Measurements from ENCODE around the gene RAB31. TPM values are rescaled to one million over a fixed set of nuclear protein-coding genes. Genes with fewer than 3 reads are reported as not detected.

RAB31 gene
- total RNA-seq, 1 donor from 2014 or later, result 18.9 TPM

- Mint-ChIP-seq H3K4me1 (peaks cover 4% of the 10 kb centered on the region), H3K36me3 (ENCODE audit: low read depth) (no peaks in the 10 kb centered on the region), H3K27ac (ENCODE audit: unreplicated experiment) (no peak overlapping the region), H3K27me3 (ENCODE audit: low read depth) (no peaks in the 10 kb centered on the region), H3K9me3 (no peaks in the 10 kb centered on the region), H3K4me3 (no peak overlapping the region)
- no peak for DNase-seq (ENCODE audit: low read depth, low spot score)
- TF ChIP-seq CTCF (conservative IDR thresholded peaks at IDR 0.05), result no peak
Observed at GRCh38 chr18:9681217-9681616, 26.9 kb upstream of the RAB31 start.

- no peak for DNase-seq (ENCODE audit: low read depth, low spot score)
- Mint-ChIP-seq H3K4me1 (peaks cover 4% of the 10 kb centered on the region), H3K27me3 (ENCODE audit: low read depth) (no peaks in the 10 kb centered on the region), H3K9me3 (no peaks in the 10 kb centered on the region), H3K4me3 (no peak overlapping the region), H3K36me3 (ENCODE audit: low read depth) (no peaks in the 10 kb centered on the region), H3K27ac (ENCODE audit: unreplicated experiment) (no peak overlapping the region)
- TF ChIP-seq CTCF (conservative IDR thresholded peaks at IDR 0.05), result no peak
Observed at GRCh38 chr18:9682572-9682971, 25.5 kb upstream of the RAB31 start.

- H3K36me3 Mint-ChIP-seq (ENCODE audit: low read depth), result no peaks in the 10 kb centered on the region
- H3K9me3 Mint-ChIP-seq, result no peaks in the 10 kb centered on the region
- H3K27ac Mint-ChIP-seq (ENCODE audit: unreplicated experiment), result no peak overlapping the region
- no peaks in the 10 kb centered on the region for H3K27me3 Mint-ChIP-seq (ENCODE audit: low read depth)
- TF ChIP-seq CTCF (conservative IDR thresholded peaks at IDR 0.05), result no peak
- H3K4me1 Mint-ChIP-seq, result peaks cover 4% of the 10 kb centered on the region
- no peak for DNase-seq (ENCODE audit: low read depth, low spot score)
- no peak overlapping the region for H3K4me3 Mint-ChIP-seq
Observed at GRCh38 chr18:9683418-9684396, 24.4 kb upstream of the RAB31 start.

- Mint-ChIP-seq H3K36me3 (ENCODE audit: low read depth) (no peaks in the 10 kb centered on the region), H3K9me3 (no peaks in the 10 kb centered on the region)
- TF ChIP-seq CTCF (conservative IDR thresholded peaks at IDR 0.05), result no peak
Observed at GRCh38 chr18:9684881-9685614, 23.1 kb upstream of the RAB31 start.

GRCh38 chr18:9685615-9685890 is 22.5 kb upstream of the RAB31 start:
- peaks cover 4% of the 10 kb centered on the region for H3K4me1 Mint-ChIP-seq
- H3K27me3 Mint-ChIP-seq (ENCODE audit: low read depth), result no peaks in the 10 kb centered on the region
- DNase-seq (ENCODE audit: low read depth, low spot score), result no peak
- no peak overlapping the region for H3K27ac Mint-ChIP-seq (ENCODE audit: unreplicated experiment)
- no peak for TF ChIP-seq CTCF (conservative IDR thresholded peaks at IDR 0.05)
- H3K4me3 Mint-ChIP-seq, result no peak overlapping the region
- no peaks in the 10 kb centered on the region for H3K36me3 Mint-ChIP-seq (ENCODE audit: low read depth)
- H3K9me3 Mint-ChIP-seq, result no peaks in the 10 kb centered on the region

More at GRCh38 chr18:9684881-9685614, 23.1 kb upstream of the RAB31 start:
- Mint-ChIP-seq H3K27ac (ENCODE audit: unreplicated experiment) (peak overlapping the region; percentile 68), H3K4me3 (no peak overlapping the region), H3K4me1 (peaks cover 4% of the 10 kb centered on the region), H3K27me3 (ENCODE audit: low read depth) (no peaks in the 10 kb centered on the region)
- no peak for DNase-seq (ENCODE audit: low read depth, low spot score)

Data from neural crest cell (in vitro differentiated cells).